NK-92 (cell line): ENCODE measurements around the gene CD163L1.
"Not testable (repeated sequence)": the region's sequence is repeated elsewhere in the genome, so short reads cannot be mapped to it uniquely, and the experiment has no call there.

Experiments used
- DNase-seq: peaks from one replicate; lab custom pipeline; 2025; ENCODE audit not compliant: unreplicated experiment; lab: John Stamatoyannopoulos, UW

Gene CD163L1

DNA sequence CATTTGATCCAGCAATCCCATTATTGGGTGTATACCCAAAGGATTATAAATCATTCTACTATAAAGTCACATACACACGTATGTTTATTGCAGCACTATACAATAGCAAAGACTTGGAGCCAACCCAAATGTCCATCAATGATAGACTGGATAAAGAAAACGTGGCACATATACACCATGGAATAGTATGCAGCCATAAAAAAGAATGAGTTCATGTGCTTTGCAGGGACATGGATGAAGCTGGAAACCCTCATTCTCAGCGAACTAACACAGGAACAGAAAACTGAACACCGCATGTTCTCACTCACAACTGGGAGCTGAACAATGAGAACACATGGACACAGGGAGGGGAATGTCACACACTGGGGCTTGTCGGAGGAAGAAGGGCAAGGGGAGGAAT, 106.2 kb downstream of the CD163L1 start:
- not testable (repeated sequence) for DNase-seq

DNA sequence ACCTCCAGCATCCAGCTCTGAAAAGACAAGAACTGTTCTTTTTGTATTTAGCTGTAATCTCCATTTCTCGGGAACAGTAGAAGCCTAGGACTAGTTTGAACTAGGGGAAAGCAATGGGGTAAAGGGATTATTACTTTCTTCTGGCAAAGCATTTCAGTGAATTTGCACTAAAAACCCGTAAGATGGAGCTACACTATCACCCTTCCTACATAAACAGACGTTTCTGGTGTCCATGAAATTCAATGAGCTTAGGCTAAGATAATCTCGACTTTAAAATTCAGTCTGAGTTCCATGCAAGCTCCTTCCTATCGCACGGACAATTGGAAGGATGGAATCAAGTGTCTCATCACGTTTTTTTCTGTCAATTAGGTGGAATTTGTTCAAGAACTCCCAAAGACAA, 116.0 kb downstream of the CD163L1 start:
- DNase-seq: no peak

DNA sequence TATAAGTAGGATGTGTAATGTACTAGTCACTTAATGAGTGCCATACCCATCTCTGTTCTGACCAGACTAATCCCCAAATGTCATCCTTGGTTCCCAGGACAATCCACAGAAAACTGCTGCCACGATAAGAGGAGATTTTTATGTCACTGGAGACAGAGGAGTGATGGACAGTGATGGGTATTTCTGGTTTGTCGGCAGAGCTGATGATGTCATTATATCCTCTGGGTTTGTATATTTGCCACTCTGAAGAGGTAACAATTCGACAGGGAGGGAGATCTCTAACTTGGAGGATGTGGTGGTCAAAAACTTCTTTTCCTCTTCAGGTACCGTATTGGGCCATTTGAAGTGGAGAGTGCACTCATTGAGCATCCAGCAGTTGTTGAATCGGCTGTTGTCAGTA, 119.8 kb downstream of the CD163L1 start:
- no peak for DNase-seq

DNA sequence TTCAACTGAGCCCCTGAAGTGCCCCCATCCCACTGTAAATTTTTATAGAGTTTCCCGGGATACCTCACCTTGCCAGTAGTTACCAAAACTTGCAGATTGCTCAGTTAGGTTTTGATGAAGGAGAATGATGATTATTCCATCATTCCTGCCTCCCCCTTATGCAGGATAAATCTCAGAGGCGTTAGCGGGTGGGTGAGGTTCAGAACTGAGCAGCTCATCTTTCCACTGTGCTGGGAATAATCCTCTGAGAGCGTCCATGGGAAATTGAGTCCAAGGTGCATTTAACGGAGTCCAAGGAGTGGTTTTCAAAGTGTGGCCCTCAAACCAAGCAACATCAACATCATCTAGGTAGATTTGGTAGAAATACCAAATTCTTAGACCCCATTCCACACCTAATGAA, 121.4 kb downstream of the CD163L1 start:
- DNase-seq: no peak

DNA sequence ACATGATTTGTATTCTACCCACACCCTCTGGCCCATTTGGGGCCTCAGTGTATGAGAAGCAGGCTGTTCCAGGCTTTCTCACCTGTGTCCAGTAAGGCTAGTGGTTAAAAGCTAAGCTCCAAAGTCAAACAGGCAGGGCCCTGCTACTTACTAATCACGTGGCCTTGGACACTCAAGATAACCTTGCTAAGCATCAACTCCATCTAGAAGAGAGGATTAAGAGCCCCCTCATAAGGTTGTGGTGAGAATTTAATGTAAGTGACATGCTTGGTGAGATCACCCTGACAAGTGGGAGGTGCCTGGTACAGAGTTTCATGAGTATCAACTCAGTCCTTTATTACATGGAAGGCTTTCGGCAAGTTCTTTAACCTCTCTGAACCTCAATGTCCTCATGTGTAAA, 122.3 kb downstream of the CD163L1 start:
- no peak for DNase-seq

DNA sequence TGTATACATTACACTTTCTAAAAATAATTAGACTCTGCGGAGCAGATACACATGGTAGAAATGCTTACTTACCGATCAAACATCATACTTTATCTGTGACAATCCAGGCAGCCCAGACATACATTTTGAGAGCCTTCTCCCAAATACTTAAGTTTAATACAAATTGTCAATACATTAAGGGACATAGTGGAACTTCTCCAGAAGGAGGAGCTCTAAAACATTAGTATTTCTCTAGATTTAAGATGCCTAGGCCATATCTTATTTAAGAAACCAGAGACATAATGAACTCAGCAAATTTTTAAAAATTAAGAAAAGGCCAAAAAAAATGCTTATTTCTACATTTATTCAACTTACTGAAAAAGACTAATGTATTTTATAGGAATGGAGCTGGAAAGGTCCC, 124.0 kb downstream of the CD163L1 start:
- no peak for DNase-seq

DNA sequence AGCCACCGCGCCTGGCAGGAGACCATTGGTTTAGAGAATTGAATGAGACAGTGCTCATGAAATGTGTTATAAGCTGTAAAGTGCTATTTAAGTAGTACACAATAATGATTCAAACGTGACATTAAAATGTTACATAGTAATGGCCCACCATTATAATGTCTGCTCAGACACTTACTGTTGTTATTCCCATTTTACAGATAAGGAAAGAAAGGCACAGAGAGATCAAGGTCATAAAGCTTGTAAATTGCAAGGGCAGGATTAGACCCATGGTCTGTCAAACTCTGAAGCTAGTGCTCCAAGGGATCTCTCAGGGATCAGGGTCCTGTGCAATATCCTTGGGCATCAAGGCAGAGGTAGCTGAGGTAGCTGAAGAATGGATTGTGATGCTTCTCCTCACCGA, 133.9 kb downstream of the CD163L1 start:
- no peak for DNase-seq
